ENCODE data around the gene LYL1. TPM values are rescaled to one million over a fixed set of nuclear protein-coding genes. Genes with fewer than 3 reads are reported as not detected.

The LYL1 gene
- total RNA-seq, 1 experiment from 2014 or later = 99.1 TPM

- no peak overlapping the region for H2AFZ ChIP-seq (ENCODE audit: low read length)
- no peak overlapping the region for H3K4me2 ChIP-seq (ENCODE audit: low read depth, low read length, poor library complexity, severe bottlenecking)
- DNase-seq = no peak
- H4K20me1 ChIP-seq (ENCODE audit: insufficient read depth, low read depth, low read length) = no peaks in the 10 kb centered on the region
- H3K9me2 ChIP-seq (replicated peaks; ENCODE audit: insufficient read depth, low read length) = no peaks in the 10 kb centered on the region
- H3K9me3 ChIP-seq (ENCODE audit: low read length) = no peaks in the 10 kb centered on the region
- no peaks in the 10 kb centered on the region for H3K27me3 ChIP-seq (ENCODE audit: low read length)
- H3K4me3 ChIP-seq (ENCODE audit: low read length) = no peak overlapping the region
- no peaks in the 10 kb centered on the region for H3K36me3 ChIP-seq (ENCODE audit: insufficient read depth, low read length)
- no peaks in the 10 kb centered on the region for H3K4me1 ChIP-seq (ENCODE audit: low read length)
- no peaks in the 10 kb centered on the region for H3K79me2 ChIP-seq (ENCODE audit: low read length)
- no peak overlapping the region for H3K9ac ChIP-seq (ENCODE audit: low read length)
- no peak overlapping the region for H3K27ac ChIP-seq (ENCODE audit: low read length)
These were observed 29.4 kb downstream of the LYL1 start for GRCh38 chr19:13073263-13073662.

GRCh38 chr19:13072188-13072908 is 30.3 kb downstream of the LYL1 start:
- Histone ChIP-seq H3K4me3 (ENCODE audit: low read length) (no peak overlapping the region), H2AFZ (ENCODE audit: low read length) (no peak overlapping the region), H3K4me1 (ENCODE audit: low read length) (no peaks in the 10 kb centered on the region), H3K9me3 (ENCODE audit: low read length) (no peaks in the 10 kb centered on the region), H3K9ac (ENCODE audit: low read length) (no peak overlapping the region), H3K36me3 (ENCODE audit: insufficient read depth, low read length) (no peaks in the 10 kb centered on the region), H3K9me2 (replicated peaks; ENCODE audit: insufficient read depth, low read length) (no peaks in the 10 kb centered on the region), H3K27me3 (ENCODE audit: low read length) (no peaks in the 10 kb centered on the region), H4K20me1 (ENCODE audit: insufficient read depth, low read depth, low read length) (no peaks in the 10 kb centered on the region), H3K79me2 (ENCODE audit: low read length) (no peaks in the 10 kb centered on the region), H3K27ac (ENCODE audit: low read length) (no peak overlapping the region), H3K4me2 (ENCODE audit: low read depth, low read length, poor library complexity, severe bottlenecking) (no peak overlapping the region)
- DNase-seq = no peak

- Histone ChIP-seq H4K20me1 (ENCODE audit: insufficient read depth, low read depth, low read length) (no peaks in the 10 kb centered on the region), H3K36me3 (ENCODE audit: insufficient read depth, low read length) (no peaks in the 10 kb centered on the region), H3K4me1 (ENCODE audit: low read length) (no peaks in the 10 kb centered on the region), H3K27me3 (ENCODE audit: low read length) (no peaks in the 10 kb centered on the region), H2AFZ (ENCODE audit: low read length) (no peak overlapping the region), H3K9me3 (ENCODE audit: low read length) (no peaks in the 10 kb centered on the region), H3K79me2 (ENCODE audit: low read length) (no peaks in the 10 kb centered on the region), H3K9me2 (replicated peaks; ENCODE audit: insufficient read depth, low read length) (no peaks in the 10 kb centered on the region), H3K4me3 (ENCODE audit: low read length) (no peak overlapping the region), H3K9ac (ENCODE audit: low read length) (no peak overlapping the region), H3K4me2 (ENCODE audit: low read depth, low read length, poor library complexity, severe bottlenecking) (no peak overlapping the region), H3K27ac (ENCODE audit: low read length) (no peak overlapping the region)
- DNase-seq = no peak
These were observed 31.0 kb downstream of the LYL1 start for GRCh38 chr19:13071444-13072187.

- no peaks in the 10 kb centered on the region for H3K4me1 ChIP-seq (ENCODE audit: low read length)
- no peak overlapping the region for H3K4me2 ChIP-seq (ENCODE audit: low read depth, low read length, poor library complexity, severe bottlenecking)
- H3K27me3 ChIP-seq (ENCODE audit: low read length) = no peaks in the 10 kb centered on the region
- no peaks in the 10 kb centered on the region for H3K9me3 ChIP-seq (ENCODE audit: low read length)
- no peak for DNase-seq
- no peaks in the 10 kb centered on the region for H3K36me3 ChIP-seq (ENCODE audit: insufficient read depth, low read length)
- no peaks in the 10 kb centered on the region for H4K20me1 ChIP-seq (ENCODE audit: insufficient read depth, low read depth, low read length)
- H3K79me2 ChIP-seq (ENCODE audit: low read length) = no peaks in the 10 kb centered on the region
- H3K9me2 ChIP-seq (replicated peaks; ENCODE audit: insufficient read depth, low read length) = no peaks in the 10 kb centered on the region
- H3K9ac ChIP-seq (ENCODE audit: low read length) = no peak overlapping the region
- H3K4me3 ChIP-seq (ENCODE audit: low read length) = no peak overlapping the region
- no peak overlapping the region for H3K27ac ChIP-seq (ENCODE audit: low read length)
- H2AFZ ChIP-seq (ENCODE audit: low read length) = no peak overlapping the region
These were observed 32.1 kb downstream of the LYL1 start for GRCh38 chr19:13070425-13071140.

GRCh38 chr19:13069415-13070359 is 33.0 kb downstream of the LYL1 start:
- Histone ChIP-seq H3K4me1 (ENCODE audit: low read length) (no peaks in the 10 kb centered on the region), H3K9me2 (replicated peaks; ENCODE audit: insufficient read depth, low read length) (no peaks in the 10 kb centered on the region), H3K79me2 (ENCODE audit: low read length) (no peaks in the 10 kb centered on the region), H3K36me3 (ENCODE audit: insufficient read depth, low read length) (no peaks in the 10 kb centered on the region), H3K27ac (ENCODE audit: low read length) (no peak overlapping the region), H2AFZ (ENCODE audit: low read length) (no peak overlapping the region), H3K4me3 (ENCODE audit: low read length) (no peak overlapping the region), H4K20me1 (ENCODE audit: insufficient read depth, low read depth, low read length) (no peaks in the 10 kb centered on the region), H3K9me3 (ENCODE audit: low read length) (no peaks in the 10 kb centered on the region), H3K9ac (ENCODE audit: low read length) (no peak overlapping the region), H3K4me2 (ENCODE audit: low read depth, low read length, poor library complexity, severe bottlenecking) (no peak overlapping the region), H3K27me3 (ENCODE audit: low read length) (no peaks in the 10 kb centered on the region)
- DNase-seq = no peak

- Histone ChIP-seq H3K4me2 (ENCODE audit: low read depth, low read length, poor library complexity, severe bottlenecking) (no peak overlapping the region), H3K4me3 (ENCODE audit: low read length) (no peak overlapping the region), H3K9me2 (replicated peaks; ENCODE audit: insufficient read depth, low read length) (no peaks in the 10 kb centered on the region), H3K27me3 (ENCODE audit: low read length) (no peaks in the 10 kb centered on the region), H3K36me3 (ENCODE audit: insufficient read depth, low read length) (no peaks in the 10 kb centered on the region), H3K27ac (ENCODE audit: low read length) (no peak overlapping the region), H2AFZ (ENCODE audit: low read length) (no peak overlapping the region), H3K79me2 (ENCODE audit: low read length) (no peaks in the 10 kb centered on the region), H3K9me3 (ENCODE audit: low read length) (no peaks in the 10 kb centered on the region), H3K9ac (ENCODE audit: low read length) (no peak overlapping the region), H3K4me1 (ENCODE audit: low read length) (no peaks in the 10 kb centered on the region), H4K20me1 (ENCODE audit: insufficient read depth, low read depth, low read length) (no peaks in the 10 kb centered on the region)
- DNase-seq = no peak
These were observed 34.4 kb downstream of the LYL1 start for GRCh38 chr19:13068085-13068846.

GRCh38 chr19:13066933-13067807 is 35.5 kb downstream of the LYL1 start:
- Histone ChIP-seq H3K9me3 (ENCODE audit: low read length) (no peaks in the 10 kb centered on the region), H4K20me1 (ENCODE audit: insufficient read depth, low read depth, low read length) (no peaks in the 10 kb centered on the region), H3K27ac (ENCODE audit: low read length) (no peak overlapping the region), H3K9ac (ENCODE audit: low read length) (no peak overlapping the region), H3K4me1 (ENCODE audit: low read length) (no peaks in the 10 kb centered on the region), H3K4me2 (ENCODE audit: low read depth, low read length, poor library complexity, severe bottlenecking) (no peak overlapping the region), H3K4me3 (ENCODE audit: low read length) (no peak overlapping the region), H2AFZ (ENCODE audit: low read length) (no peak overlapping the region), H3K36me3 (ENCODE audit: insufficient read depth, low read length) (no peaks in the 10 kb centered on the region), H3K9me2 (replicated peaks; ENCODE audit: insufficient read depth, low read length) (no peaks in the 10 kb centered on the region), H3K79me2 (ENCODE audit: low read length) (no peaks in the 10 kb centered on the region), H3K27me3 (ENCODE audit: low read length) (no peaks in the 10 kb centered on the region)
- no peak for DNase-seq
